ENCODE data around the gene ADAM22. TPM values are rescaled to one million over a fixed set of nuclear protein-coding genes. Genes with fewer than 3 reads are reported as not detected.

The ADAM22 gene
- total RNA-seq (2021), result 6.9 and 7.1 TPM in 2 replicates
- percentile 58 among the genes with signal in this experiment for Bru-seq, nascent RNA
- percentile 54 among the genes with signal in this experiment for BruChase-seq, experiment 1, labeled RNA remaining after a 2-hour chase
- percentile 47 among the genes with signal in this experiment for BruChase-seq, experiment 2, labeled RNA remaining after a 6-hour chase
- long read RNA-seq, partial matches to known transcripts, result 2 of 2 reads
- long read RNA-seq, other reads (novel, unspliced or antisense), result 0 of 2 reads

GRCh38 chr7:87933953-87934698, at the start of gene ADAM22:
Gene ADAM22, plus strand, starts transcription at chr7:87934251. Its CDS starts 215 bp downstream, at chr7:87934466.
- Histone ChIP-seq H3K36me3 (ENCODE audit: insufficient read depth, low read length, poor library complexity, severe bottlenecking) (no peaks in the 10 kb centered on the region), H3K9me3 (ENCODE audit: low read depth, low read length, poor library complexity, severe bottlenecking) (no peaks in the 10 kb centered on the region), H3K27me3 (replicated peaks; ENCODE audit: insufficient read depth, low read depth, low read length, poor library complexity) (no peaks in the 10 kb centered on the region), H3K4me3 (ENCODE audit: low read depth, low read length, poor library complexity, severe bottlenecking) (peak within 1 kb of the TSS; percentile 93), H3K27ac (ENCODE audit: low read depth, low read length, poor library complexity, severe bottlenecking) (peak within 1 kb of the TSS; percentile 55), H3K4me1 (ENCODE audit: insufficient read depth, low read length, poor library complexity, severe bottlenecking) (no peaks in the 10 kb centered on the region)
- peak; percentile 97 for DNase-seq (ENCODE audit: low spot score)
- CTCF ChIA-PET, result interaction anchor here (0.5 to 1.3 kb wide), 2 partner anchors 236 to 1007 kb away, joined by 3 to 7 read pairs; no protein-coding TSS in a partner anchor
- intact Hi-C loops (cut with micrococcal nuclease; ENCODE audit: unreplicated experiment), result loop anchor here (10.0 kb wide), 1 partner anchor 171 kb away; no protein-coding TSS in a partner anchor
- TF ChIP-seq EZH2 (IDR thresholded peaks at IDR 0.05; ENCODE audit: borderline replicate concordance, low read depth, low read length, poor library complexity, severe bottlenecking) (no peak), CTCF (conservative IDR thresholded peaks at IDR 0.05; ENCODE audit: low read depth, low read length) (no peak; the same call in 1 of the 2 replicates)
- BruUV-seq (replicated peaks), result no TSS peak
- POLR2A ChIA-PET (ENCODE audit: low non-redundant PET), result interaction anchor here (0.6 to 0.7 kb wide), 2 partner anchors 25 to 150 kb away, joined by 3 read pairs; no protein-coding TSS in a partner anchor

- no peak for TF ChIP-seq CTCF (conservative IDR thresholded peaks at IDR 0.05; ENCODE audit: low read depth, low read length)
- TF ChIP-seq EZH2 (IDR thresholded peaks at IDR 0.05; ENCODE audit: borderline replicate concordance, low read depth, low read length, poor library complexity, severe bottlenecking), result no peak
- POLR2A ChIA-PET (ENCODE audit: low non-redundant PET), result no interaction called here
- no peaks in the 10 kb centered on the region for H3K9me3 ChIP-seq (ENCODE audit: low read depth, low read length, poor library complexity, severe bottlenecking)
- no peaks in the 10 kb centered on the region for H3K27me3 ChIP-seq (replicated peaks; ENCODE audit: insufficient read depth, low read depth, low read length, poor library complexity)
- peaks cover 89% of the 10 kb centered on the region for H3K36me3 ChIP-seq (ENCODE audit: insufficient read depth, low read length, poor library complexity, severe bottlenecking)
- intact Hi-C loops (cut with micrococcal nuclease; ENCODE audit: unreplicated experiment), result loop anchor here (2.0 to 10.0 kb wide), 3 partner anchors 88 to 570 kb away; no protein-coding TSS in a partner anchor
- no peak for DNase-seq (ENCODE audit: low spot score)
- H3K27ac ChIP-seq (ENCODE audit: low read depth, low read length, poor library complexity, severe bottlenecking), result no peak overlapping the region
- H3K4me1 ChIP-seq (ENCODE audit: insufficient read depth, low read length, poor library complexity, severe bottlenecking), result no peaks in the 10 kb centered on the region
- CTCF ChIA-PET, result no interaction called here
- no peak overlapping the region for H3K4me3 ChIP-seq (ENCODE audit: low read depth, low read length, poor library complexity, severe bottlenecking)
- no TSS peak for BruUV-seq (replicated peaks)
These were observed 49.0 kb upstream of the ADAM22 start for GRCh38 chr7:87885018-87885417.

- H3K4me1 ChIP-seq (ENCODE audit: insufficient read depth, low read length, poor library complexity, severe bottlenecking), result no peaks in the 10 kb centered on the region
- BruUV-seq (replicated peaks), result no TSS peak
- peaks cover 79% of the 10 kb centered on the region for H3K36me3 ChIP-seq (ENCODE audit: insufficient read depth, low read length, poor library complexity, severe bottlenecking)
- CTCF ChIA-PET, result interaction anchor here (0.8 to 1.6 kb wide), 2 partner anchors 89 to 225 kb away, joined by 3 to 4 read pairs; no protein-coding TSS in a partner anchor
- POLR2A ChIA-PET (ENCODE audit: low non-redundant PET), result no interaction called here
- H3K27ac ChIP-seq (ENCODE audit: low read depth, low read length, poor library complexity, severe bottlenecking), result no peak overlapping the region
- no peaks in the 10 kb centered on the region for H3K9me3 ChIP-seq (ENCODE audit: low read depth, low read length, poor library complexity, severe bottlenecking)
- intact Hi-C loops (cut with micrococcal nuclease; ENCODE audit: unreplicated experiment), result loop anchor here (5.0 to 10.0 kb wide), 2 partner anchors 225 to 572 kb away; no protein-coding TSS in a partner anchor
- DNase-seq (ENCODE audit: low spot score), result peak; percentile 55
- no peak overlapping the region for H3K4me3 ChIP-seq (ENCODE audit: low read depth, low read length, poor library complexity, severe bottlenecking)
- TF ChIP-seq CTCF (conservative IDR thresholded peaks at IDR 0.05; ENCODE audit: low read depth, low read length) (peak; percentile 54; the same call in 1 of the 2 replicates), EZH2 (IDR thresholded peaks at IDR 0.05; ENCODE audit: borderline replicate concordance, low read depth, low read length, poor library complexity, severe bottlenecking) (no peak)
- no peaks in the 10 kb centered on the region for H3K27me3 ChIP-seq (replicated peaks; ENCODE audit: insufficient read depth, low read depth, low read length, poor library complexity)
These were observed 47.2 kb upstream of the ADAM22 start for GRCh38 chr7:87886875-87887274.

All from A673 (cell line).